ENCODE data around the gene ACTR3. TPM values are rescaled to one million over a fixed set of nuclear protein-coding genes. Genes with fewer than 3 reads are reported as not detected.

Gene ACTR3
- total RNA-seq, 4 donors from 2014 or later = 163 to 198 (median 188) TPM

GRCh38 chr2:113863144-113863543, 26.7 kb upstream of the ACTR3 start:
- WGBS = 45% methylated on average over 3 of the region's 3 CpGs
- Histone ChIP-seq H3K9me3 (no peaks in the 10 kb centered on the region), H3K27ac (replicated peaks in 1 of 4) (no peak overlapping the region), H3K4me3 (no peak overlapping the region), H3K27me3 (no peaks in the 10 kb centered on the region), H3K36me3 (peaks cover 0 to 7% (median 0%) of the 10 kb centered on the region in 4 donors), H3K4me1 (no peaks in the 10 kb centered on the region)
- no peak for TF ChIP-seq CTCF (IDR thresholded peaks at IDR 0.05)
- no peak for TF ChIP-seq EP300 (IDR thresholded peaks at IDR 0.05)
- no peak for TF ChIP-seq POLR2AphosphoS5 (IDR thresholded peaks at IDR 0.05)
- no peak for TF ChIP-seq POLR2A (IDR thresholded peaks at IDR 0.05; ENCODE audit: low read depth)
- intact Hi-C loops (cut with DNase I) = no loop called here
- DNase-seq (ENCODE audit: extremely low spot score) = no peak

DNA sequence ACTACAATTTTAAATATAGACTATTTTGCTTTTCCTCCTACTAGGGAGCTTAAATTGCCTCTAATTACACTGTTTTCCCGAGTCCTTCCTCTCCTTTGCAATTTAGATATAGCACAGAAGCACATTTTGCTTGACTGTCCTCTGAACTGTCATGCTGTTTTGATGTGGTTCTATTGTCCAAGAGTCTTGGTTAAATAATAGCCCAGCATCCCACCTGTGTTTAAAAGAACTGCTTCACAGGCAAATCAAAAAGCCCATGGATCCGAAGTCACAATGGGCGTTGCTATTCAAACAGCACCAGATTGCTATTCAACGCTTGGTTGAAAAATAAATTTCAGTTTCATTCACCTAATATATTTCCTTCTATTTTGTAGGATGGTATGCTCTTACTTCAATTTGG, 22.3 kb upstream of the ACTR3 start:
- Histone ChIP-seq H3K9me3 (no peaks in the 10 kb centered on the region), H3K4me1 (no peaks in the 10 kb centered on the region), H3K4me3 (no peak overlapping the region), H3K27me3 (no peaks in the 10 kb centered on the region), H3K36me3 (no peaks in the 10 kb centered on the region), H3K27ac (replicated peaks in 1 of 4) (no peak overlapping the region)
- 82% methylated on average over 4 of the region's 4 CpGs for WGBS
- TF ChIP-seq CTCF (IDR thresholded peaks at IDR 0.05) (no peak), POLR2AphosphoS5 (IDR thresholded peaks at IDR 0.05) (no peak), EP300 (IDR thresholded peaks at IDR 0.05) (no peak), POLR2A (IDR thresholded peaks at IDR 0.05; ENCODE audit: low read depth) (no peak)
- DNase-seq (ENCODE audit: extremely low spot score) = no peak
- intact Hi-C loops (cut with DNase I) = no loop called here

- no peak for DNase-seq (ENCODE audit: extremely low spot score)
- TF ChIP-seq EP300 (IDR thresholded peaks at IDR 0.05) (no peak), POLR2A (IDR thresholded peaks at IDR 0.05; ENCODE audit: low read depth) (no peak), POLR2AphosphoS5 (IDR thresholded peaks at IDR 0.05) (no peak), CTCF (IDR thresholded peaks at IDR 0.05) (no peak)
- Histone ChIP-seq H3K4me1 (no peaks in the 10 kb centered on the region), H3K9me3 (no peaks in the 10 kb centered on the region), H3K27ac (replicated peaks in 1 of 4) (no peak overlapping the region), H3K4me3 (no peak overlapping the region), H3K27me3 (no peaks in the 10 kb centered on the region), H3K36me3 (no peaks in the 10 kb centered on the region)
- intact Hi-C loops (cut with DNase I) = no loop called here
- 92% methylated on average over 1 of the region's 1 CpG for WGBS
Measured at GRCh38 chr2:113869253-113869652, 20.6 kb upstream of the ACTR3 start.

- H3K4me3 ChIP-seq = no peak overlapping the region
- intact Hi-C loops (cut with DNase I) = no loop called here
- 91% methylated on average over 4 of the region's 4 CpGs for WGBS
- H3K4me1 ChIP-seq = peaks cover 0 to 1% (median under 1%) of the 10 kb centered on the region in 4 donors
- no peaks in the 10 kb centered on the region for H3K9me3 ChIP-seq
- no peak for TF ChIP-seq POLR2A (IDR thresholded peaks at IDR 0.05; ENCODE audit: low read depth)
- no peak for TF ChIP-seq EP300 (IDR thresholded peaks at IDR 0.05)
- TF ChIP-seq CTCF (IDR thresholded peaks at IDR 0.05) = no peak
- TF ChIP-seq POLR2AphosphoS5 (IDR thresholded peaks at IDR 0.05) = no peak
- H3K27me3 ChIP-seq = no peaks in the 10 kb centered on the region
- DNase-seq (ENCODE audit: extremely low spot score) = no peak
- no peak overlapping the region for H3K27ac ChIP-seq (replicated peaks in 1 of 4)
- H3K36me3 ChIP-seq = no peaks in the 10 kb centered on the region
Measured at GRCh38 chr2:113872201-113872600, 17.7 kb upstream of the ACTR3 start.

GRCh38 chr2:113873867-113874266, 16.0 kb upstream of the ACTR3 start:
- Histone ChIP-seq H3K36me3 (no peaks in the 10 kb centered on the region), H3K4me1 (peaks cover 6 to 12% (median 11%) of the 10 kb centered on the region in 4 donors), H3K4me3 (no peak overlapping the region), H3K9me3 (no peaks in the 10 kb centered on the region), H3K27me3 (no peaks in the 10 kb centered on the region), H3K27ac (replicated peaks in 1 of 4) (no peak overlapping the region)
- intact Hi-C loops (cut with DNase I) = no loop called here
- TF ChIP-seq POLR2AphosphoS5 (IDR thresholded peaks at IDR 0.05) (no peak), POLR2A (IDR thresholded peaks at IDR 0.05; ENCODE audit: low read depth) (no peak), CTCF (IDR thresholded peaks at IDR 0.05) (no peak)
- no peak for DNase-seq (ENCODE audit: extremely low spot score)
- 69% methylated on average over 3 of the region's 3 CpGs for WGBS
